HUDEP-2 (cell line): Measurements from ENCODE around the gene ACOXL.

Source experiments
- DNase-seq, 76 experiments: peaks; one replicate each; lab custom pipeline; 2025; ENCODE audit not compliant: unreplicated experiment in 76 of 76; lab: John Stamatoyannopoulos, UW

ACOXL gene

DNA sequence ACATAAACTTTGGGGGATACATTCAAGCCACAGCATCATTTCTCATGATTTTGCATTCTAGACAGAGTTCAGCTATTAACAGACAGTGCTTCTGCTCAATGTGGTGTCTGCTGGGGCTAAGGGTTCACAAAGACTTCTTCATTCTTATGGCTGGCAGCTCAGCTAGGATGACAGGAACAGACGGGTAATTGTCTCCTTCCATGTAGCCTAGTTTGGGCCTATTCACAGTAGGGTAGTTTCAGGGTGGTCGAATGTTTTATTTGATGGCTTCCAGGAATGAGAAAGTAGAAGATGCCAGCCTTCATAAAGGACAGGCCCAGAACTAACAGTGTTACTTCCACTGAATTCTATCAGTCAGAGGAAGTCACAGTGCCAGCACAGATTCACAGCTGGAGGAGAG, 362.3 kb downstream of the ACOXL start:
- no peak for DNase-seq

DNA sequence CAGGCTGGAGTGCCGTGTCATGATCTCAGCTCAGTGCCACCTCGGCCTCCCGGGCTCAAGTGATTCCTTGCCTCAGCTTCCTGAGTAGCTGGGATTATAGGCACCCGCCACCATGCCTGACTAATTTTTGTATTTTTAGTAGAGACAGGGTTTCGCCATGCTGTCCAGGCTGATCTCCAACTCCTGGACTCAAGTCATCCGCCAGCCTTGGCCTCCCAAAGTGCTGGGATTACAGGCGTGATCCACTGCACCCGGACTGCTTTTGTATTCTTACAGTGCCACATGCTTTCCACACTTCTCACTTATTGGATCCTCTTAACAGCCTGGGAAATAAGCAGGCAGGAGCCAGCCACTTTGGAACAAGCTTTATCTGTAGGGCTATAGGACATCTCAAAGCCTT, 363.1 kb downstream of the ACOXL start:
- DNase-seq = no peak

GRCh38 chr2:111099402-111099801, 367.0 kb downstream of the ACOXL start:
- DNase-seq = no peak

DNA sequence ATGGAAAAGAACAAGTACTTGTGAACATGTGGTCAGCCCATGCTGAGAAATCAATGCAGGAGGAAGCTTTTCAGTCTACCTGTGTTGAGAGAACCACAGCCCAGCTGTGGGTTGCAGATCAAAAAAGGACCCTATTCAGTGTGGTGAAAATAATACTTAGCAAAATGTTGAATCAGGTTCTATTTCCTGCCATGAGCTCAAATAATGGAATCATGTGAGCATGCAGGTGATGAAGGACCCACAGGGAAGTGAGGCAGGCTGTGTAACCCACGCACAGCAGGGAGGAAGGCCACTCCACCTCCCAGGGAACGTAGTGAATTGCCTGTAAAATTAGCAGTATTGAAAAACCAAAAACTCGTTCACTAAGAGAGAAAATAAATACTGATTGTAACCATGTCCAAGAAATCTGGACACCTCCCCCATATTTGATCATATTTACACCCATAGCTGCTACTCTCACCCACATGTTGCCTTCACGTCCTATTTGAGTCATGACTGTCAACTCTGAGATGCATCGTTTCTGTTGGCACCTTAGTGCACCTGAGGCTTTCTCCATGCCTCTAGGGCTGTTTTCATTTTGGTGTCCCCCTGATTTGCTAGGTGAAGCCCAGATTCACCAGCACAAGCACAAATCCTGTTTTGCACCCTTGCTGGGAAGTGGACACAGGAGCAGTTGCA, 367.9 kb downstream of the ACOXL start:
- no peak for DNase-seq

GRCh38 chr2:111100765-111101162, 368.4 kb downstream of the ACOXL start:
- DNase-seq = peak in 1 of 76 experiments; percentile 2

DNA sequence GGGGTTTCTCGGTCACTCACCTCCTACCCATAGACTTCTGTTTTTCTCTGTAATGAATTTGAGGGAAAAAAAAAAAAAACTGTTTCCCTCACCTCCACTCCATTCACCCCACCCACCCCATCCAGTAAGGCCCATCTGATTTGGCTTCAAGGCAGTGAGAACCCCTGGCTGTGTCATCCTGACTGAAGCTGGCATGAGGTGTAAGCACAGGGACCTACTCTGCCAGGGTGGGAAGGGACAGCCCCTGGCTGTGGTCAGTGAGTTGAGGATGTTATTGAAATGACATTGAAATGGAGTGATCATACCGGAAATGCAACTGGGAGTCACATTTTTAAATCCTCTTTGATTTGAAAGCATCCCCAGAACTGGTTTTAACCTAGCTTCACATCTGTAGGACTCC, 369.2 kb downstream of the ACOXL start:
- DNase-seq = no peak

GRCh38 chr2:111102216-111102615, 369.8 kb downstream of the ACOXL start:
- DNase-seq = no peak

- no peak for DNase-seq
These were observed 373.6 kb downstream of the ACOXL start for GRCh38 chr2:111105926-111106325.

DNA sequence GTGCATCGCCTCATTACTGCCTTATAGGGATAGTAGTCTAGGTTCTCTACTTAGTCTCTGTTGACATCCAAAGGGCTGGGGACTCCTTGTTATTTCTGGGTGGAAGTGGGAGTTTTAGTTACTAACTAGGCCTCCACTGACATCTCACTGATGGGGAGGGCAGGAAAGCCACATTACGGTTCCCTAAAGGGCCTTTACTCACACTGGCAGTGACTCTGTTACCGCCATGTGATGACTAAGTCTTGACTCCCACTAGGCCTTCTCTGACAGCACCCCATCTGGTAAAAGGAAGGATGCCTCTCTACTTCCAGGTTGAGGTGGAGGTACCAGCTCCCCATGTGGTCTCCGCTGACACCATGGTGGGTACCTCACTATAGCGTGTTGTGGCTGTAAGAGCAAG, 374.3 kb downstream of the ACOXL start:
- DNase-seq = no peak

- no peak for DNase-seq
These were observed 376.4 kb downstream of the ACOXL start for GRCh38 chr2:111108745-111109271.

GRCh38 chr2:111111101-111111755, 378.9 kb downstream of the ACOXL start:
- no peak for DNase-seq

DNA sequence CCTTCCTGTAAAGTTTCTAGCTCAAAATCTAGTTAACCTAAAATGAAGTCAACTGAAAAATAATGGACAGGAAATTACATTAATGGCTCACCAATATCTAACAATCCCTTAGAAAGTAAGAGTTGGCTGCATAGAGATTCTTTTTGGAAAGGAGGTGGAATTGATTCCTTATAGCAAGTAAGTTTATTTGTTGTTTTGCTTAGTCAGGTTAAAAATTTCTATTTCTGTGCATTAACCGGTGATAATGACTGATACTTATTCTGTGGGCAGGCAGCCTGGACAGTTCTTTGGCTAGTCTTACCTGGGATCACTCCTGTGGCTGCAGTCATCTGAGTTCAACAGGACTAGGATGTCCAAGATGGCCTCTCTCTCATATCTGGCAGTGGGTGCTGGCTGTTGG, 381.5 kb downstream of the ACOXL start:
- DNase-seq = no peak

GRCh38 chr2:111116011-111116746, 383.8 kb downstream of the ACOXL start:
- no peak for DNase-seq

- DNase-seq = peak in 67 of 76 experiments; percentile 11 to 72 (median 51)
These were observed 384.6 kb downstream of the ACOXL start for GRCh38 chr2:111116843-111117597.

DNA sequence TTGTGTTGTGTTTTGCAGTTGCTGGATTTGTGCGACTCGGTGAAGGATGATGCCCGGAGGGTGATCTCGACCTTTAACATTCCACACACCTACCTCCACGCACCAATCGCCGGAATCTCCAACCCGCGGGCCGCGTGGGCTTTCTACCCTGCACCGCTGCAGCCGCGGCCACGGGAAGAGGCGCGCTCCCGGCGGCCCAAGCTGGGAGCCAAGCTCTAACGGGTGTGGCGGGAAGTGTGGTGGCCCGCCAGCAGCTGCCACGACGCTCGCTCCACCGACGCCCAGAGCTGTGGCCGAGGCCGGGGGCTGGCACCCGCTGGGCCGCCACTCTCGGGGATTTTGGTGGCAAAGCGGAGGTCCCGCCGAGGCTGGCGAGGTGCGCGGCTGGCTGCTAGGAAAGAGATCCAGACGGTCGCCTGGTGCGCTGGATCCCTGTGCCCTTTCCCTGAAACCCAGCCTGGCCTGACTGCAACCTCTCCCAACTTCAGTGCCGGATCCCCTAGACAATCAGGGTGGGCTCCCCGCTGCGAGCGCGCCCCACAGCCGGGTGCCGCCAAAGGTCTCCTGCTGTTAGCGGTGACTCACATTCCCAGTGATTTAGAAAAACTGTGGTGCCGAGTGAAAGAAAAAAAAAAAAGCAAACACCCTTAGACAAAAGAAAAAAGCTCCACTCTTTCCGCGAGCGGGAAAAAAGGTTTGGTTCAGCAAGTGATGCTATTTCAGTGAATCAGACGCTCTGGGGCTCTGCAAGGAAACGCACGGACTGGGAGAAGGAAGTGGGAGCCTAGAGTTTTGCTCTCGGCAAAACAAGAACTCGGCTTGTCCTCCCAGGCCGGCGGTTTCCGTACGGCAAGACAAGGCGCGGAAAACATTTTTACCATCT, 385.5 kb downstream of the ACOXL start:
- peak in 11 of 76 experiments; percentile 10 to 52 (median 30) for DNase-seq

DNA sequence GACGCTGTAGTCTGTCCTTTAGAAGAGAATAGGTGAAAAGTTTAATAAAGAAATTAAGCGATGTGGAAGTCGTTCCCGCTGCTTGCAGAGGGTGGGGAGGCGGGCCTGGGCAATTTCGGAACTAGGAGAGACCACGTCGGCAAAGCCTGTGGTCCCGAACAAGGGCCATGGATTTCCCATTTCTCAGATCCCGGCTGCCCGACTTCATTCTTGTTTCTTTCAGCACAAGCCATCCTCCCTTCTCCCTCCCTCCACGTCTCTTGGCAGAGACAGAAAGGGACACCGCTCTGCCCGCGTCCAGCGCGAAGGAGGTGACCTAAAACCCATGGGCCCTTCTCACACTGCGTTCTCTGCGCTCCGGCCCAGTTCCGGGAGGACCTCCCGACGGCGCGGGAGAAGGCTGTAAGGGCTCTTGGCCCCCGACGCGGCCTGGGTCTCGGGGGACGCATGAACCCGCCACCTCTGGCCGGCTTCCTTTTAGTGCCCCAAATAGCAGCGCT, 386.2 kb downstream of the ACOXL start:
- no peak for DNase-seq

- peak in 10 of 76 experiments; percentile 8 to 56 (median 29) for DNase-seq
These were observed 386.8 kb downstream of the ACOXL start for GRCh38 chr2:111118981-111119821.

- peak in 10 of 76 experiments; percentile 10 to 53 (median 39) for DNase-seq
These were observed 387.5 kb downstream of the ACOXL start for GRCh38 chr2:111119822-111120252.
